ENCODE results near the gene PLXNA1. TPM values are rescaled to one million over a fixed set of nuclear protein-coding genes. Genes with fewer than 3 reads are reported as not detected.
A peak's percentile ranks its signal among the peaks of the same experiment; 100 is the strongest.

PLXNA1 gene
- total RNA-seq, 1 donor from 2014 or later: 63.3 TPM

- no peak overlapping the region for H3K27ac ChIP-seq (ENCODE audit: low read depth, low read length)
- H3K9me3 Mint-ChIP-seq (ENCODE audit: unreplicated experiment): peaks cover 12% of the 10 kb centered on the region
- no peaks in the 10 kb centered on the region for H3K36me3 ChIP-seq (ENCODE audit: insufficient read depth, low read length)
- H3K4me1 ChIP-seq (ENCODE audit: insufficient read depth, low read length): peaks cover 10% of the 10 kb centered on the region
- TF ChIP-seq EZH2 (IDR thresholded peaks at IDR 0.05; ENCODE audit: insufficient read depth, low read length) (no peak), CTCF (IDR thresholded peaks at IDR 0.05; ENCODE audit: insufficient read depth, low read depth, low read length) (no peak)
- H3K9me3 ChIP-seq (ENCODE audit: insufficient read depth, low read depth, low read length): peaks cover 3% of the 10 kb centered on the region
- no peak overlapping the region for H3K4me2 ChIP-seq (ENCODE audit: low read length)
- H3K4me1 Mint-ChIP-seq (ENCODE audit: low read depth, unreplicated experiment): no peaks in the 10 kb centered on the region
- H3K27ac Mint-ChIP-seq (ENCODE audit: unreplicated experiment): peak overlapping the region; percentile 53
- peaks cover 2% of the 10 kb centered on the region for H3K27me3 ChIP-seq (ENCODE audit: insufficient read depth, low read length)
- no peak overlapping the region for H3K4me3 ChIP-seq (ENCODE audit: insufficient read depth, low read depth, low read length)
- H3K27me3 Mint-ChIP-seq (ENCODE audit: low read depth, unreplicated experiment): peaks cover 19% of the 10 kb centered on the region
- H4K20me1 ChIP-seq (ENCODE audit: insufficient read depth, low read length): no peaks in the 10 kb centered on the region
- H3K4me3 Mint-ChIP-seq (ENCODE audit: unreplicated experiment): no peak overlapping the region
- H2AFZ ChIP-seq (ENCODE audit: low read depth, low read length): no peak overlapping the region
- H3K9ac ChIP-seq (ENCODE audit: low read length): no peak overlapping the region
- DNase-seq (ENCODE audit: low read depth) (no peak), FAIRE-seq (no peak)
- H3K36me3 Mint-ChIP-seq (ENCODE audit: low read depth, unreplicated experiment): peaks cover 4% of the 10 kb centered on the region
- no peaks in the 10 kb centered on the region for H3K79me2 ChIP-seq (ENCODE audit: insufficient read depth, low read length)
Observed at GRCh38 chr3:126977821-126978220, 5.1 kb upstream of the PLXNA1 start.

- FAIRE-seq: no peak
- peaks cover 3% of the 10 kb centered on the region for H3K9me3 ChIP-seq (ENCODE audit: insufficient read depth, low read depth, low read length)
Observed at GRCh38 chr3:126978291-126978690, 4.6 kb upstream of the PLXNA1 start.

More at GRCh38 chr3:126978291-126978690, 4.6 kb upstream of the PLXNA1 start:
- H3K36me3 ChIP-seq (ENCODE audit: insufficient read depth, low read length): no peaks in the 10 kb centered on the region
- no peaks in the 10 kb centered on the region for H4K20me1 ChIP-seq (ENCODE audit: insufficient read depth, low read length)
- DNase-seq (ENCODE audit: low read depth): no peak
- TF ChIP-seq EZH2 (IDR thresholded peaks at IDR 0.05; ENCODE audit: insufficient read depth, low read length): no peak
- TF ChIP-seq CTCF (IDR thresholded peaks at IDR 0.05; ENCODE audit: insufficient read depth, low read depth, low read length): no peak
- Mint-ChIP-seq H3K27ac (ENCODE audit: unreplicated experiment) (no peak overlapping the region), H3K4me3 (ENCODE audit: unreplicated experiment) (no peak overlapping the region), H3K36me3 (ENCODE audit: low read depth, unreplicated experiment) (peaks cover 4% of the 10 kb centered on the region), H3K27me3 (ENCODE audit: low read depth, unreplicated experiment) (peaks cover 18% of the 10 kb centered on the region), H3K9me3 (ENCODE audit: unreplicated experiment) (peaks cover 12% of the 10 kb centered on the region), H3K4me1 (ENCODE audit: low read depth, unreplicated experiment) (no peaks in the 10 kb centered on the region)
- peaks cover 10% of the 10 kb centered on the region for H3K4me1 ChIP-seq (ENCODE audit: insufficient read depth, low read length)
- no peaks in the 10 kb centered on the region for H3K79me2 ChIP-seq (ENCODE audit: insufficient read depth, low read length)
- H2AFZ ChIP-seq (ENCODE audit: low read depth, low read length): no peak overlapping the region
- peaks cover 2% of the 10 kb centered on the region for H3K27me3 ChIP-seq (ENCODE audit: insufficient read depth, low read length)
- no peak overlapping the region for H3K9ac ChIP-seq (ENCODE audit: low read length)
- no peak overlapping the region for H3K4me3 ChIP-seq (ENCODE audit: insufficient read depth, low read depth, low read length)
- no peak overlapping the region for H3K4me2 ChIP-seq (ENCODE audit: low read length)
- no peak overlapping the region for H3K27ac ChIP-seq (ENCODE audit: low read depth, low read length)

Data from astrocyte (in vitro differentiated cells and primary cell).